Embryonic facial prominence (tissue), 1 donor: ENCODE data around the gene CCDC30.

Experiments
- DNase-seq: peaks from one replicate; pipeline ENCODE4 v3.0.0-alpha.2; 2016; ENCODE audit errors: extremely low spot score

The CCDC30 gene

GRCh38 chr1:42692461-42692860, 229.4 kb downstream of the CCDC30 start:
- no peak for DNase-seq

GRCh38 chr1:42692911-42693310, 229.8 kb downstream of the CCDC30 start:
- DNase-seq: no peak

DNA sequence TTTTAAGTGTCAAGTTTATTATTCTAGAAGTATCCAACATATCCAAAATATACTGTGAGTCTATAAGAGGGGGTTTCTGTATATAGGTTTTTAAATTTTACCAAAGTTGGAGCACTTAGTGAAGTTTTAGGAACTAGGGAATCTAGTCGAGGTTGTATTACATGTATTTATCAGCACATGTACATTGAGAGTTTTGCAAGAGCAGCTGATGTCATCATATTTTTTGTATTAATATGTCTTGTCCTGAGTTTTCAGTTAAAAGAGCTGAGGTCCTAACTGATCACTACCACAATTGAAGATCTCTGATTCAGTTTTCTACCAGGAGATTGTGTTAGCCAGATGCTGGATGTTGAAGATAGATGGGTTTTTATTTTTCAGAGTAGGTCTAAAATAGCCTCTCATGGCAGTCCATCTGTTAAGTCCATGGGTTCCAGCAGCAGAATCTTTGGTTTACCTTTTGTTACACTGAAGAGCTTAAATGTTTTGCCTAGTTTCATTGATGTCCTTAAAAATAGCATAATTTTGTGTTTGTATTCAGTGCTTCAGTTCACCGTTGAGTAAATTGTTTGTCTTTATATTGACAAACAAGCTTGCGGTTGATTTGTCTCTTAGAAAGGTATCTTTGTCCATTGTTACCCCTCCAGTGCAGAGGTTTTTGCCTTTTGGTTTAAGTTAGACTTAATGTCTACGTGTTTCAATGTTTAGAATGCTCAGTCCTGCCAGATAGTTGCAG, 235.2 kb downstream of the CCDC30 start:
- no peak for DNase-seq

DNA sequence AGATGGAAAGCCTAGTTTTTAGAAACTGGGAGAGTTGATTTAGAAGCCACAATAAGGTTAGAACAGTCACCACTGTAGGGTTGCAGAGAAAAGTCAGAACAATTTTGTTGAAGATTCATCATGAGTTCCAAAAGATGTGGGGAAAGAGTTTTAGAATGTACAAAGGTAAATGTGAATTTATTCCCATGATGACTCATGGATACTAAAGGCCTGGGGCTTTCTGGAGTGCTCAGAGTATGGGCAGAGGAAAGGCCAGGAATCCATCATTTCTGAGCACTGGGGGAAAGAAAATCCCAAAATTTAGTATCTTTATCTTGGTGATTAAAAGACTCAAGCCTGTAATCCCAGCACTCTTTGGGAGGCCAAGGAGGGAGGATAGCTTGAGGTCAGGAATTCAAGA, 236.9 kb downstream of the CCDC30 start:
- DNase-seq: no peak

DNA sequence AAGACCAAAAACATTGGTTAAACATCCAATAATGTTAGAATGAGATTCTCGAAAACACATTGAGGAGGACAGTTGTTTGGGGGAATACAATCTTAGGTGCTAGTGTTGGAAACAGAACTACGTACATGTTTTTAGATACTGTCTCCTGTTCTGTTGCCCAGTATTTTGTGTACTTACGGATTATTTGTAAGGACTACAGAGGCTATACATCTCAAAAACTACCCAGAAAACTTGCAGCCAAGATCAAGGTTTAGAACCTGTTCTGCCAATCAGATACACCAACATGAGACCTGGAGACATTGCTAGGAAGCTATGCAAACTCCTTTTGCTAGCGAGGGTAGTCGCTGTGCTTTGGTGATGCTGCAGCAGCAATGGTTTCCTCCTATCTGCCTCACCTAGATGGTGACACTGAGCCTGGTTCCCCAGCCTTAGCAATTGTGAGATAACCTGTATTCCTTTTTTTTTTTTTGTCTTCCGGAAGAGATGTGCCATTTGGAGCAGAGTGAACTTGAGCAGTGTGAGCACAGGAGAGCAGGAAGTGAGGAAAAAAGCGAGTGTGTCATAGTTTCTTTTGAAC, 240.9 kb downstream of the CCDC30 start:
- no peak for DNase-seq
